PC-9 (cell line): ENCODE results near the gene EMILIN3.

Experiments used
- CTCF ChIP-seq: fragments of 200-600 bp; sonication (generic); conservative IDR thresholded peaks from 2 replicates; pipeline ENCODE4 v1.6.1; 2017; ENCODE audit warnings: mixed run types, antibody characterized with exemption, mild to moderate bottlenecking, moderate library complexity
- EZH2 ChIP-seq: fragments of 200-600 bp; sonication (generic); IDR thresholded peaks from 2 replicates; pipeline ENCODE4 v1.8.0; 2017; ENCODE audit warnings: antibody characterized with exemption, low read depth

GRCh38 chr20:41327178-41327577 lies 39.4 kb downstream of the EMILIN3 start:
- TF ChIP-seq CTCF (no peak), EZH2 (no peak)
